ENCODE data around the gene HLA-DPB1.
"Not testable (repeated sequence)": the region's sequence is repeated elsewhere in the genome, so short reads cannot be mapped to it uniquely, and the experiment has no call there.

DNA sequence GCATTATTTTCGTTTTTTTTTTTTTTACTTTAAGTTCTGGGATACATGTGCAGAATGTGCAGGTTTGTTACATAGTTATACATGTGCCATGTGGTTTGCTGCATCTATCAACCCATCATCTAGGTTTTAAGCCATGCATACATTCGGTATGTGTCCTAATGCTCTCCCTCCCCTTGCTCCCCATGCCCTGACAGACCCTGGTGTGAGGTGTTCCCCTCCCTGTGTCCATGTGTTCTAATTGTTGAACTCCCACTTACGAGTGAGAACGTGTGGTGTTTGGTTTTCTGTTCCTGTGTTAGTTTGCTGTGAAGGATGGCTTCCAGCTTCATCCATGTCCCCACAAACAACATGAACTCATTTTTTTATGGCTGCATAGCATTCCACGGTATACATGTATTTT lies 12.4 kb upstream of the HLA-DPB1 start:
- TF ChIP-seq, protein P1, sequence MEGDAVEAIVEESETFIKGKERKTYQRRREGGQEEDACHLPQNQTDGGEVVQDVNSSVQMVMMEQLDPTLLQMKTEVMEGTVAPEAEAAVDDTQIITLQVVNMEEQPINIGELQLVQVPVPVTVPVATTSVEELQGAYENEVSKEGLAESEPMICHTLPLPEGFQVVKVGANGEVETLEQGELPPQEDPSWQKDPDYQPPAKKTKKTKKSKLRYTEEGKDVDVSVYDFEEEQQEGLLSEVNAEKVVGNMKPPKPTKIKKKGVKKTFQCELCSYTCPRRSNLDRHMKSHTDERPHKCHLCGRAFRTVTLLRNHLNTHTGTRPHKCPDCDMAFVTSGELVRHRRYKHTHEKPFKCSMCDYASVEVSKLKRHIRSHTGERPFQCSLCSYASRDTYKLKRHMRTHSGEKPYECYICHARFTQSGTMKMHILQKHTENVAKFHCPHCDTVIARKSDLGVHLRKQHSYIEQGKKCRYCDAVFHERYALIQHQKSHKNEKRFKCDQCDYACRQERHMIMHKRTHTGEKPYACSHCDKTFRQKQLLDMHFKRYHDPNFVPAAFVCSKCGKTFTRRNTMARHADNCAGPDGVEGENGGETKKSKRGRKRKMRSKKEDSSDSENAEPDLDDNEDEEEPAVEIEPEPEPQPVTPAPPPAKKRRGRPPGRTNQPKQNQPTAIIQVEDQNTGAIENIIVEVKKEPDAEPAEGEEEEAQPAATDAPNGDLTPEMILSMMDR (IDR thresholded peaks at IDR 0.05): not testable (repeated sequence)
- TF ChIP-seq POLR2A (IDR thresholded peaks at IDR 0.05): not testable (repeated sequence)

Measured in vagina (tissue), 2 donors.